Occipital lobe (tissue), 3 donors: ENCODE measurements around the gene PAX7. TPM values are rescaled to one million over a fixed set of nuclear protein-coding genes. Genes with fewer than 3 reads are reported as not detected.

Experiments used
- DNase-seq: peaks from one replicate; lab custom pipeline; 2025; lab: John Stamatoyannopoulos, UW
- small RNA-seq: library from RNA; depleted of rRNA; stranded (forward); fragments of <200 nt; gene quantifications from one replicate; pipeline ENCODE3, GENCODE V24; 2014
- total RNA-seq: library from RNA; depleted of rRNA; stranded (reverse); fragments of >200 nt; gene quantifications from one replicate; pipeline ENCODE4 v1.2.3, GENCODE V29; 2014

PAX7 gene
- total RNA-seq, 1 donor from 2014 or later, result not detected

DNA sequence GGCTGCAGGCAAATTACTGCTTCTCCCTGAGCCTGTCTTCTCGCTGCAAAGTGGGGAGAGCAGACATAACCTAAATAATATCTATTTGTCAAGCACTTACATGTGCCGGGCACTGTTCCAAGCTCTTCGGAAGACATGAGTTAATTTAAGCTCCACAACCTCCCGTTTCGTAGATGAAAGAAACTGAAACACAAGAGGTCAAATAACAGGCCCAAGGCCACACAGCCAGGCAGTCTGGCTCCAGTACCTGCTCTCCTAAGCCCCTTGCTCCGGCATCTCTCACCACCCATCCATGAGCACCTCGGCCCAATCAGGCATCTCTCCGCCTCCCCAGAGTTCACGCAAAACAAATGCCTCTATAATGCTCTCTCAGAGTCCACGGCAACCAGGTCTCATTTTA lies 163.4 kb downstream of the PAX7 start:
- DNase-seq, result no peak

DNA sequence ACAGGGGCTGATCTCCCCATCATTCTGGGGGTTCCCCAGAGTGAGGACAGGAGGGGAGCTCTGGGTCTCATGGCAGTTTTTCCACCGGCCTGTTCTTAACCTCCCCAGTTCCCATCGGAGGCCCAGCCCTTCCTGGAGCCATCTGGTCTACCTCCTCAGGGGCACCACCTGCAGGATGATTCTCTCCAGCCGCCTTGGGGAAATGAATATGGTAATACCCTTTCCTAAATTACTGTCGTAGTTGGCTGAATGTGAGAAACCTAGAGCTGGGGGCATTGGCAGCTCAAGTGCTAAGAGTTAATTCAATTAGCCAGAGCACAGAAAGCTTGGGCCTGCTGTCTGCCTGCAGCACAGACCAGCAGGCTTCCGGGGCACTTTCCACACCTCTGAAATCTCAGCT lies 163.9 kb downstream of the PAX7 start:
- no peak for DNase-seq

DNA sequence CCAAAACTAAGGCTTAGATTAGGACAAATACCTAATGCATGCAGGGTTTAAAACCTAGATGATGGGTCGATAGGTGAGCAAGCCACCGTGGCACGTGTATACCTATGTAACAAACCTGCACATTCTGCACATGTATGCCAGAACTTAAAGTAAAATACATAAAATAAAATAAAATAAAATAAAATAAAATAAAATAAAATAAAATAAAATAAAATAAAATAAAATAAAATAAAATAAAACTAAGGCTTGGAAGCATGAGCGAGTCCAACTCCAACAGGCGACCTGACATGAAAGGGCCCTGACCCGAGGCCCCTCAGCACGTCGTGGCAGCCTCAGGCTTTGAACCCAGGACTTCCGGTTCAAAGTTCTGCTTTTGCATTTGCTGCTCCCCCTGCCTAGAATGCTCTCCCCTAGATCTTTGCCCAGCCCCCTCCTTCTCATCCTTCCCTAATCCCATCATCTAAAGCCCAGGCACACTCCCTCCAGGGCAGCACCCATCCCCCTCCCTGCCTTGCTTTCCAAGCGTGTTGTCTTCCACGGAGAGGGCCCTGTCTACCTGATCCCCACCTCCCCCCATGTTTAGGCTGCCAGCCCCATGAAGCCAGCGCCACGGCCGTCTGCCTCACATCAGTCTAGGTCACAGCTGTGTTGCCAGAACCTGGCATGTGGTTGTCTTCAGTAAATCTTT lies 164.5 kb downstream of the PAX7 start:
- no peak for DNase-seq

DNA sequence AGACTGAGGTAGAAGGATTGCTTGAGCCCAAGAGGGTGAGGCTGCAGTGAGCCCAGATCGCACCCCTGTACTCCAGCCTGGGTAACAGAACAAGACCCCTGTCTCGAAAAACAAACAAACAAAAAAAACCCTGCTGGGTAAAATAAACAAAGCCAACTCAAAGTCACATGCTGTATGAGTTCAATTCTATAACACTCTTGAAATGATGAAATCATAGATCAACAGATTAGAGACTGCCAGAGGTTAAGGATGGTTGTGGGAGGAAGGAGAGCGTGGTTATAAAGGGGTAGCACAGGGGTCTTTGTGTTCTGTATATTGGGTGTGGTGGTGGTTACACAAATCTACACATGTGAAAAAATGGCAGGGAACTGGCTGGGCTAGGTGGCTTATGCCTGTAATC lies 166.3 kb downstream of the PAX7 start:
- no peak for DNase-seq

Small RNA genes within 50 kb of the gene (small RNA-seq; reads per million reads assigned to genes)
- not detected for gene AL031737.1

Other genes with a start within 250 kb of the PAX7 start
- 0.16 TPM for gene KLHDC7A, start 149.9 kb upstream of the PAX7 start, total RNA-seq
- gene TAS1R2, start 228.8 kb downstream of the PAX7 start, total RNA-seq, result not detected